Mesendoderm (in vitro differentiated cells): ENCODE data around the gene ALDH9A1.
A peak's percentile ranks its signal among the peaks of the same experiment; 100 is the strongest.

ENCODE experiments used
- DNase-seq: peaks from one replicate; pipeline ENCODE4 v3.0.0; 2013
- H2AK5ac ChIP-seq: 2 replicates; pipeline ENCODE4 v1.6.1; 2013; ENCODE audit warnings: low read length, inconsistent platforms
- H2BK120ac ChIP-seq: 2 replicates; pipeline ENCODE4 v1.6.1; 2013; ENCODE audit warnings: low read depth, mild to moderate bottlenecking, low read length, moderate library complexity, mixed read lengths
- H2BK15ac ChIP-seq: replicated peaks from 2 replicates; pipeline ENCODE4 v1.6.1; 2013; ENCODE audit warnings: low read depth, mild to moderate bottlenecking, moderate library complexity
- H2BK5ac ChIP-seq: 2 replicates; pipeline ENCODE4 v1.6.1; 2013; ENCODE audit warnings: low read length, inconsistent platforms
- H3K18ac ChIP-seq: 2 replicates; pipeline ENCODE4 v1.6.1; 2013; ENCODE audit warnings: mild to moderate bottlenecking, low read length, mixed read lengths
- H3K23ac ChIP-seq: one replicate; pipeline ENCODE4 v1.6.1; 2013; ENCODE audit warnings: low read length
- H3K27ac ChIP-seq: 2 replicates; pipeline ENCODE4 v1.5.1; 2013; ENCODE audit warnings: low read depth, mild to moderate bottlenecking, inconsistent platforms, low read length, moderate library complexity
- H3K27me3 ChIP-seq: 2 replicates; pipeline ENCODE4 v1.6.1; 2013; ENCODE audit warnings: low read length, control low read depth, mild to moderate bottlenecking, inconsistent platforms; ENCODE audit not compliant: insufficient read depth, poor library complexity
- H3K36me3 ChIP-seq: 2 replicates; pipeline ENCODE4 v1.6.1; 2013; ENCODE audit warnings: low read length, inconsistent platforms; ENCODE audit not compliant: control insufficient read depth, insufficient read depth
- H3K4ac ChIP-seq: one replicate; pipeline ENCODE4 v1.6.1; 2013; ENCODE audit warnings: low read depth, mild to moderate bottlenecking, low read length, moderate library complexity
- H3K4me1 ChIP-seq: 2 replicates; pipeline ENCODE4 v1.6.1; 2013; ENCODE audit warnings: low read depth, low read length, inconsistent platforms; ENCODE audit not compliant: control insufficient read depth
- H3K4me2 ChIP-seq: 2 replicates; pipeline ENCODE4 v1.6.1; 2013; ENCODE audit warnings: low read length
- H3K4me3 ChIP-seq: 2 replicates; pipeline ENCODE4 v1.5.1; 2013; ENCODE audit warnings: mild to moderate bottlenecking, low read length
- H3K56ac ChIP-seq: one replicate; pipeline ENCODE4 v1.6.1; 2013; ENCODE audit warnings: low read length
- H3K79me1 ChIP-seq: 2 replicates; pipeline ENCODE4 v1.6.1; 2013; ENCODE audit warnings: low read length, inconsistent platforms
- H3K79me2 ChIP-seq: 2 replicates; pipeline ENCODE4 v1.6.1; 2013; ENCODE audit warnings: mild to moderate bottlenecking, low read length; ENCODE audit not compliant: control insufficient read depth, insufficient read depth
- H3K9ac ChIP-seq: 2 replicates; pipeline ENCODE4 v1.6.1; 2013; ENCODE audit warnings: low read length, inconsistent platforms
- H4K5ac ChIP-seq: one replicate; pipeline ENCODE4 v1.6.1; 2013; ENCODE audit warnings: low read length
- H4K8ac ChIP-seq: one replicate; pipeline ENCODE4 v1.6.1; 2013; ENCODE audit warnings: low read depth, mild to moderate bottlenecking, control low read depth, low read length, moderate library complexity
- WGBS: extraction: QIAGEN DNeasy Blood & Tissue Kit; methylation state at CpG from one replicate; pipeline ENCODE4 v1.1.7; 2013; ENCODE audit warnings: low lambda C conversion rate, missing lambda C conversion rate; ENCODE audit not compliant: insufficient coverage; ENCODE audit errors: extremely low coverage; 5-methylcytosine and 5-hydroxymethylcytosine counted together

ALDH9A1 gene

DNA sequence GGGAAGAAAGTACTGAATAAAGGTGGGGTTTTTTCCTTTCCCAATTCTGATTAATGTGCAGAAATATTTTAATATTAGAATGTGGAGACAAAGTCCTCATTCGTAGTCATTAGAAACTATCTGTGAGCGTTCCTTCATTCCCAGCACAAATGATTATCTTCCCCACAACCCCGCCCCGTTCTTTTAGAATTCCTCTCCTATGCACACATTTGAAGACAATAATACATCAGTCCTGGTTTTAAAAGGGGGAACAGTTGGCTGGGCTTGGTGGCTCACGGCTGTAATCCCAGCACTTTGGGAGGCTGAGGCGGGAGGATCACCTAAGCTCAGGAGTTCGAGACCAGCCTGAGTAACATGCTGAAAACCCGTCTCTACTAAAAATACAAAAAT is 876 bp downstream of the ALDH9A1 start:
- Histone ChIP-seq H3K4me1 (no peaks in the 10 kb centered on the region), H2BK5ac (no peak overlapping the region), H3K36me3 (no peaks in the 10 kb centered on the region), H3K27ac (no peak overlapping the region), H3K9ac (peak overlapping the region; percentile 42), H2BK120ac (no peak overlapping the region), H3K79me2 (peaks cover 7% of the 10 kb centered on the region), H4K8ac (no peak overlapping the region), H2AK5ac (no peak overlapping the region), H3K4me2 (no peak overlapping the region), H3K18ac (no peak overlapping the region), H3K4ac (no peak overlapping the region), H3K4me3 (peak overlapping the region; percentile 27), H3K56ac (peak overlapping the region; percentile 43), H4K5ac (no peak overlapping the region), H3K79me1 (no peaks in the 10 kb centered on the region), H2BK15ac (no peak overlapping the region), H3K23ac (no peak overlapping the region), H3K27me3 (no peaks in the 10 kb centered on the region)
- no peak for DNase-seq
- WGBS = no CpG with 5 or more reads among the region's 8 CpGs

DNA sequence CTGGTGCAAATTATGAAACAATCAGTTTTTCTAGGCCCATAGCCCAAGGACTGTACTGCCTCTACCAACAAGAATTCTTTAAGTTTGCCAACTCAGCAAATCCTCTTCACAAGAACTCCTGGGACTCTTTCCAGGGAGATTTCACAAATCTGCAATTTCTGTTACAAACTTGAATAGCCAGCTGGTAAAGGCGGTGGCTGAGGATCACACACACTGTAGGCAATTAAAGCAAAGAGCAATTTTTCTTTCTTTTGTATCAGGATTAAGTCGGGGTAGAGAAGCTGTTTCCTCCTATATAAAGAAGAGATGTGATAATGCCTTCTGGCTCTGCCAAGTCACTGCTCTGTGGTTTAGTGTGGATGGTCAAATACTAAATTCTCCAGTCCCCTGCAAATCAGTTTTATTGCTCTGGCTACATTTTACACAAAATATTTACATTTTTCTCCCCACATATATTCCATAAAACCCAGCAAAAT is 1.7 kb downstream of the ALDH9A1 start:
- no peak overlapping the region for H2BK5ac ChIP-seq
- H3K79me2 ChIP-seq = peaks cover 7% of the 10 kb centered on the region
- no peaks in the 10 kb centered on the region for H3K27me3 ChIP-seq
- H4K8ac ChIP-seq = no peak overlapping the region
- H3K56ac ChIP-seq = peak overlapping the region; percentile 52
- H2BK120ac ChIP-seq = no peak overlapping the region
- no peak overlapping the region for H3K27ac ChIP-seq
- H2AK5ac ChIP-seq = no peak overlapping the region
- no peaks in the 10 kb centered on the region for H3K79me1 ChIP-seq
- H2BK15ac ChIP-seq = no peak overlapping the region
- no peak for DNase-seq
- no peak overlapping the region for H3K23ac ChIP-seq
- no peak overlapping the region for H4K5ac ChIP-seq
- no peak overlapping the region for H3K4ac ChIP-seq
- no peak overlapping the region for H3K4me3 ChIP-seq
- WGBS = no CpG with 5 or more reads among the region's 2 CpGs
- no peaks in the 10 kb centered on the region for H3K36me3 ChIP-seq
- no peak overlapping the region for H3K18ac ChIP-seq
- no peaks in the 10 kb centered on the region for H3K4me1 ChIP-seq
- no peak overlapping the region for H3K4me2 ChIP-seq
- peak overlapping the region; percentile 5 for H3K9ac ChIP-seq

DNA sequence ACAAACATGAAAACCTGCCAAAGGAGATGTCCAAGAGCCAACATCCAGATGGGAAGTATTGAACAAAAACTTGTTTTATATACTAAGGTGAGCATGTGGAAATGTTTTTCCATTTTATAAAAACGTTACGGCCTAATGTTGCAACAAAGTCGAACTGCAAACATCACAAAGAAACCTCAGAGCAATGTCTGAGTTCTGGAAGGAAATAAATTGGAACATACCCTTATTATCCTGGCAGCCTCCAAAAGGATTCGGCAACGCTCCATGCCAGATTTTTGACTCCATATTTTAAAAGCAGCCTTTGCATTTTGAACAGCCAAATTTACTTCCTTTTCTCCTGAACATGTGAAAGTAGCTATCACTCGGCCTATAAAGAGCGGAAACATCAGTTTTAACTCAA is 3.3 kb downstream of the ALDH9A1 start:
- no peak overlapping the region for H4K8ac ChIP-seq
- H4K5ac ChIP-seq = no peak overlapping the region
- H3K36me3 ChIP-seq = no peaks in the 10 kb centered on the region

DNA sequence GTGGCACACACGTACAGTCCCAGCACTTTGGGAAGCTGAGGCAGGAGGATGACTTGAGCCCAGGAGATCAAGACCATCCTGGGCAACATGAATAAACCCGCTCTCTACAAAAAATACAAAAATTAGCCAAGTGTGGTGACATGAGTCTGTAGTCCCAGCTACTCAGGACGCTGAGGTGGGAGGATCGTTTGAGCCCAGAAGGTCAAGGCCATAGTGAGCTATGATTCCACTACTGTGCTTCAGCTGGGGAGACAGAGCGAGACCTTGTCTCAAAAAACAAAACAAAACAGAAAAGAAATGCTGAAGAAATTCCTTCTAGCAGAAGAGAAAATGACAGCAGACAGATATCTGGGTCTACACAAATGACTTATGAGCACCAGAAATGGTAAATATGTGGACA is 10.3 kb downstream of the ALDH9A1 start:
- peaks cover 5% of the 10 kb centered on the region for H3K79me2 ChIP-seq
- H3K27ac ChIP-seq = no peak overlapping the region
- WGBS = no CpG with 5 or more reads among the region's 5 CpGs
- no peak overlapping the region for H2BK5ac ChIP-seq
- peaks cover 1% of the 10 kb centered on the region for H3K79me1 ChIP-seq
- no peak overlapping the region for H2BK15ac ChIP-seq
- H4K5ac ChIP-seq = no peak overlapping the region
- no peak overlapping the region for H3K9ac ChIP-seq
- DNase-seq = no peak
- H3K56ac ChIP-seq = no peak overlapping the region
- H3K36me3 ChIP-seq = no peaks in the 10 kb centered on the region
- H3K4me3 ChIP-seq = no peak overlapping the region
- H3K18ac ChIP-seq = no peak overlapping the region
- H3K23ac ChIP-seq = no peak overlapping the region
- no peaks in the 10 kb centered on the region for H3K4me1 ChIP-seq
- H4K8ac ChIP-seq = no peak overlapping the region
- H2AK5ac ChIP-seq = no peak overlapping the region
- no peak overlapping the region for H2BK120ac ChIP-seq
- no peaks in the 10 kb centered on the region for H3K27me3 ChIP-seq
- H3K4ac ChIP-seq = no peak overlapping the region
- H3K4me2 ChIP-seq = no peak overlapping the region

More for the DNA sequence above, 3.3 kb downstream of the ALDH9A1 start:
- Histone ChIP-seq H3K4me1 (no peaks in the 10 kb centered on the region), H2BK15ac (no peak overlapping the region), H3K79me2 (peaks cover 7% of the 10 kb centered on the region), H2BK5ac (no peak overlapping the region), H3K27me3 (no peaks in the 10 kb centered on the region), H2BK120ac (no peak overlapping the region), H3K79me1 (no peaks in the 10 kb centered on the region), H3K23ac (no peak overlapping the region), H3K4ac (no peak overlapping the region), H3K27ac (no peak overlapping the region), H2AK5ac (no peak overlapping the region), H3K56ac (no peak overlapping the region), H3K9ac (no peak overlapping the region), H3K4me3 (no peak overlapping the region), H3K4me2 (no peak overlapping the region), H3K18ac (no peak overlapping the region)
- DNase-seq = no peak
- WGBS = no CpG with 5 or more reads among the region's 7 CpGs

DNA sequence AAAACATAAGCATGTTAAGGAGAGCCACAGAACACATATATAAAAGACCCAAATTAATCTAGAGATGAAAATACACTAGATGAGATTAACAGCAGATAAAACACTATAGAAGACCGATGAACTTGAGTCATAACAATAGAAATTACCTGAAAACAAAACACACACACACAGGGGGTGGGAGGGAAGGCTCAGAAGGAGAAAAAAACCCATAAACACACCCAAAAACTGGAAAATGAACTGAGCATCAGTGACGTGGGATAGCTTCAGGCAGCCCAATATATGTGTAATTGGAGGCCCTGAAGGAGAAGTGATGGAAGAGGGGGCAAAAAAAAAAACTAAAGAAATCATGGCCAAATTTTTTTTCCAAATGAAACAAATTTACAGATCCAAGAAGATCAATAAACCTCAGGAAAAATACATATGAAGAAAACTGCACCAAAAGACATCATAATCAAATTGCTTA is 11.4 kb downstream of the ALDH9A1 start:
- H2BK5ac ChIP-seq = no peak overlapping the region
- H4K8ac ChIP-seq = no peak overlapping the region
- no peaks in the 10 kb centered on the region for H3K27me3 ChIP-seq
- no peak overlapping the region for H3K56ac ChIP-seq
- no peak overlapping the region for H2BK120ac ChIP-seq
- H4K5ac ChIP-seq = no peak overlapping the region
- no peak overlapping the region for H2BK15ac ChIP-seq
- peaks cover 5% of the 10 kb centered on the region for H3K79me2 ChIP-seq
- H3K23ac ChIP-seq = no peak overlapping the region
- H3K4me1 ChIP-seq = no peaks in the 10 kb centered on the region
- no peak overlapping the region for H3K4me3 ChIP-seq
- no peak overlapping the region for H2AK5ac ChIP-seq
- peaks cover 1% of the 10 kb centered on the region for H3K79me1 ChIP-seq
- H3K4me2 ChIP-seq = no peak overlapping the region
- H3K18ac ChIP-seq = no peak overlapping the region
- no peak overlapping the region for H3K27ac ChIP-seq
- H3K36me3 ChIP-seq = peaks cover 2% of the 10 kb centered on the region
- H3K4ac ChIP-seq = no peak overlapping the region
- no peak overlapping the region for H3K9ac ChIP-seq
- no peak for DNase-seq
- WGBS = no CpG with 5 or more reads among the region's 2 CpGs
